Measurements from ENCODE around the gene GABBR2.

Gene GABBR2

GRCh38 chr9:98438666-98439065 is 270.1 kb downstream of the GABBR2 start:
- no peak for DNase-seq (ENCODE audit: low spot score)

GRCh38 chr9:98437458-98438034 is 271.2 kb downstream of the GABBR2 start:
- no peak for DNase-seq (ENCODE audit: low spot score)

GRCh38 chr9:98432960-98433359 is 275.8 kb downstream of the GABBR2 start:
- no peak for DNase-seq (ENCODE audit: low spot score)

DNA sequence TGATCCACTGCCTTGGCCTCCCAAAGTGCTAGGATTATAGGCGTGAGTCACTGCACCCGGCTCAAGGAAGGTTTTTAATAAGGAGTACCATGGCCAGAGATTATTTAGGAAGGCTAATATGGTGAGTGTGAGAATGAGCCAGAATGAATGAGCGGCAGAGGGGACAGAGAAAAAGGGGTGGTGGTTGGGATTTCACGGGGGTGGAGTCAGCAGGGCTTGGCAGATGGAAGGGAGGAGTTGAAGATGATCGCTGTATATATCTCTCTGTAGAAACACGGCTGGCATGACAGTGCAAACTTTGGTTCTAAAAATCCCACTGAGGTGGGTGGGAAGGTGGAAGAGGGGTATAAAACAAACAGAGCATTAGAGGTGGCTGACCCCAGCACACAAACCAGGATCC is 276.6 kb downstream of the GABBR2 start:
- no peak for DNase-seq (ENCODE audit: low spot score)

GRCh38 chr9:98430535-98431292 is 278.0 kb downstream of the GABBR2 start:
- no peak for DNase-seq (ENCODE audit: low spot score)

GRCh38 chr9:98429613-98430012 is 279.1 kb downstream of the GABBR2 start:
- no peak for DNase-seq (ENCODE audit: low spot score)

GRCh38 chr9:98428454-98428853 is 280.3 kb downstream of the GABBR2 start:
- no peak for DNase-seq (ENCODE audit: low spot score)

DNA sequence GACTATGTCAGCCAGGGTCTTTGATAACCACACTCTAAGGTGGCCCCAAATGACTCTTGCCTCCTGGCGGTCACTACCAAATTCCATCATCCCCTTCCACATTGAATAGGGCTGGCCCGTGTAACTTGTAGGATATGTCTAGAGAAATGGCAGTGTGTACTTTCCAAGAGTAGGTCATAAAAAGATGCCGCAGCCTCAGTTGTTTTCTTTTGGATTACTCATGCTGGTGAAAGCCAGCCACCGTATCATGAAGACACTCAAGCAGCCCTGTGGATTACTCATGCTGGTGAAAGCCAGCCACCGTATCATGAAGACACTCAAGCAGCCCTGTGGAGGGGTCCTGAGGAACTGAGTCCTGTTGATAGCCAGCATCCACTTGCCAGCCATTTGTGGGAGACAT is 281.2 kb downstream of the GABBR2 start:
- DNase-seq (ENCODE audit: low spot score), result no peak

DNA sequence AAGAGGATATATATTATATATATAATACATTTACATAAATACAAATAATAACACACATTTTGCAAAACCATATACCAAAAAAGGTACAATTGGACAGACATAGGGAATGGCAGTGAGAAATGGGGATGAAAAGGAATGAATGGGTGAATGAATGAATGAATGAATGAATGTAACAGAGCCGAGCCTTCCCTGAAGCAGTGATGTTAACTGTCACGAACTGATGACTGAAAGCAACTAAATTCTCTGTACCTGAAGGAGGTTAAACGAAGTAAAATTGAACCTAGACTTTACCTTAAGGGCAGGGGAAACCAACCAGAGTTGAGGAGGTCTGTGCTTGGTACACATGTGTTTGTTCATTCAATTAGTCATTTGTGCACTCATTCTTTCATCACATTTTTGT is 283.7 kb downstream of the GABBR2 start:
- DNase-seq (ENCODE audit: low spot score), result no peak

DNA sequence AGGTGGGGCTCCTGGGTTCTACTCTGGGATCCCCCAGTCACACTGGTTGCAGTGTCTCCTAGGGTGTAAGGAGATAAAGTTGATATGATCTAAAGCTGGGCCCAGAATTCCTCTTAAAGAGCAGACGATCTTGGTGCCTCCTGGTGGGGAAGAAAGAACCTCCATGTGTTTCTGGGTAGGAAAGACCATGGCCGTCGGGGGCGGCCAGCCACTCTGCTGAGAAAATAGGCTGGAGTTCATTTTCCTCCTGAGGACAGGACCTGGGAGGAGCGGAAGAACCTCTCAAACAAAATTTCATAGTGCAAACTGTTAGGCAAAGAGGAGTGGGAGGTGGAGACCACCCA is 289.5 kb downstream of the GABBR2 start:
- DNase-seq (ENCODE audit: low spot score), result no peak

DNA sequence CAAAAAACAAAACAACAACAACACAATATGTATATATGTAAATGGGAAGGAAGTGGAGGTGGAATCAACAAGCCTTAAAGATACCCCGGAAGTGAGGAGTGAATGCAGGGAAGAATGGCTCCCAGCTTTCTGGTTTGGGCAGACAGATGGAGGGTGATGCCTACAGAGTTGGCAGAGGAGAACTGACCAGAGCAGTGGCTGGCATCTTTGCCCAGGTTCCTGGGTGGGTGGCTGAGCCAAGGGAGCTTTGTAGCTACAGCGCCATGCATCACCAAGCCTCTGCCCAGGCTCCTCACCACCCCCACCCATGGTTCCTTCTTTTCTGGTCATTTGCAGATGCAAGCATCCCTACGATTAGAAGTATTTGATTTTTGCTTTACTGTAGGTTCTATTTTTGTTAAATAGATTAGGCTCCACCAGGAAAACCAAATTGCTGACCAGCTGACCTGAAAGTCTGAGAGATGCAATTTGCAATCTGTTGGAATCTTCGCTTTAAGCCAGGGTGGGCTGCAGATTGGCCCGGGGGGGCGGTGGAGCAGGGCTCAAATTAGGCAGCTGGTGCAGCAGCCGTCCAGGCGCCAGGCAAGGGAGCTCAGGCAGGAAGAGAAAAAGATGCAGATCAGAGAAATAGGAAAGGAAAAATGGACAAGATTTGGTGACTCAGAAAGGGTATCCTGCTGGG is 290.0 kb downstream of the GABBR2 start:
- no peak for DNase-seq (ENCODE audit: low spot score)

DNA sequence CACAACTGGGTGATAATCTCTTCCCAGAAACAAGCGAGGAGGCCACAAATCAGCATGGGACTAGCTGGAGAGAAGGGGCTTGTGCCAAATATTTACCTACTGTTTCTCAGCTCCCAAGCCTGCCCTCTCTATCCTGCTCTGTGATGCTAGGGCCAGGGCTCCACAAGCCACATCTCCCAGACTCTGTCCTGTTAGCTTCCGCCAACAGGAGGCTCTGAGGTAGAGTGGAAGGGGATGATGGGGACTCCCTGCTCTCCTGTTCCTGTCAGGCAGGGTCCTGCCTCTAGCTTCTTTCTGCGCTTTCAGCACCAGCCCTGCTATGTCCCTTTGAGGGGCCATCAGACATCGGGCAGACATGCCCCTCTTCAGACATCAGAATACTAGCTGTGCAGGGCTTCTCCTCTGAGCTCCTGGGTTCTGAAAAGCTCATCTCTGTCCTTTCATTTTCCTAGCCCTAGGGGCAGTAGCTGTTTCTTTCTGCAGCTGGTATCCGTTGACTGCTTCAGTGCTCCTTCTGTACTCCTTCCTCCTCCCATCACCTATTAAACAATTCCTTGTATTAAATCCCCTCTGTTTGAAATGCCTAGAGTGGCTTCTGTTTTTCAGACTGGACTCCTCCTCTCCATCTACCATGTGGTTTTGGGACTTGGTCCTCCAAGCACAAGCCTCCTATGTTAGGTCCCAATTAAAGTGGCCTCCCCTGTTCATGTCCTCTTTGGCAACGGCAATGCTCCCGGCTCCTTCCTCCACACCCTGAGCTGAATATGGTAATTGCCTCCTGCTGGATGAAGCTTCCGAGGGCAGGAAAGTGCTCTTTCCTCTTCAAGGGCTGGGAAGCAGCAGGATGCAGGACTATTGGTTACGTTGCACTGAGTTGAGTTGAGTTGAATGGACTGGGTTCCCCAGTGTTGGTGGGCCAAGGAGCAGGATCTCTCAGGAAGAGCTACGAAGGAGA is 292.2 kb downstream of the GABBR2 start:
- DNase-seq (ENCODE audit: low spot score), result no peak

GRCh38 chr9:98415782-98416181 is 293.0 kb downstream of the GABBR2 start:
- no peak for DNase-seq (ENCODE audit: low spot score)

DNA sequence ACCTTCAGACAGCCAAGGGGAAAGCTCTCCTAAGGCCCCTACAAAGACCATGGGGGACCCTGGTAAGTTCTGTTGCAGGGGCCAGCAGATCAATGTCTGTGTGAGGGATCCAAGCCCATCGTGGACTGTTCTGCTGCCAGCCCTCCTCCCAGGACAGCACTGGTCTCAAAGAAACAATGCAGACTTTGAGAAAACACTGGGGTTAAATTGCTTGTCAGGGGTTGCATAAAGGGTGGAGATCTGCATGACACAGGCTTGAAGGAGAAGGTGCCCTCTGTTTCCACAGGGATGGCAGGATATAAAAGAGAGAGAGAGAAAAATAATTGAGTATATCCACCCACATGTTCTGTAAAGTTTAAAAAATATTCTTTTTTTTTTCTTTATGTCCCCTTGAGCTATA is 295.7 kb downstream of the GABBR2 start:
- no peak for DNase-seq (ENCODE audit: low spot score)

DNA sequence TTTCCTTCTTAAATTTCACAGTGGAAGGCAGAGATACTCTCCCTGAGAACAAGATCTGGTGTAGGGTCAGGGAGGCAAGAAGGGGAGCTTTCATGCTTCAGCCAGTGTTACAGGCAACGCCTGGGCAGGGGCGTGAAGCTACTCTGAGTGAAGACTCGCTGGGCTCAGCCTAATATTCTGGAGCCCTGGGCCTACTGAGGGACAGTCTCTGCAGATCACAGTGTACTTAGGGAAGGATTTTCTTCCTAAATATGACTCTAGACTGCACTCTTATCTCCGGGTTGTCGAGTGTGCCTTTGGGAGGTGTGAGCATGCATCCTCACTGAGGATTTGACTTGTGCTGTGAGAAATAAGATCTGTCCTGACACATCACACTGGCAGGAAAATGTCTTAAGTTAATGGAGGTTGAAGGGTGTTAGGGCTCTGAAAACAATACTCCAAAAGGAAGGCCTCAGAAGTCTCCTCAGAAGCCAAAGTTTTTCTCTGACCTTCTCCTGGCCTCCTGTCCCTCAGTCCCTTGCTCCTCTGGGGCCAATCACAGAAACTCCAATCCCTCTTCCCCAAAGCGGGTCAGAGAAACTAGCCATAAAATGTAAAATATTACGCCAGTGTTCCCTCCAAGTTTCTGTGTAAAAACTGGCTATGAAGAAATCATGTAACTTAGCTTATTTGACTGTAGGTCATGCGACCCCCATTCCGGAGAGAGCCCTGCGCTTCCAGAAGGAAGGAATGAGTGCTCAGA is 296.5 kb downstream of the GABBR2 start:
- no peak for DNase-seq (ENCODE audit: low spot score)

- no peak for DNase-seq (ENCODE audit: low spot score)
Observed at GRCh38 chr9:98410185-98410697, 298.5 kb downstream of the GABBR2 start.

GRCh38 chr9:98409719-98410118 is 299.0 kb downstream of the GABBR2 start:
- DNase-seq (ENCODE audit: low spot score), result no peak

DNA sequence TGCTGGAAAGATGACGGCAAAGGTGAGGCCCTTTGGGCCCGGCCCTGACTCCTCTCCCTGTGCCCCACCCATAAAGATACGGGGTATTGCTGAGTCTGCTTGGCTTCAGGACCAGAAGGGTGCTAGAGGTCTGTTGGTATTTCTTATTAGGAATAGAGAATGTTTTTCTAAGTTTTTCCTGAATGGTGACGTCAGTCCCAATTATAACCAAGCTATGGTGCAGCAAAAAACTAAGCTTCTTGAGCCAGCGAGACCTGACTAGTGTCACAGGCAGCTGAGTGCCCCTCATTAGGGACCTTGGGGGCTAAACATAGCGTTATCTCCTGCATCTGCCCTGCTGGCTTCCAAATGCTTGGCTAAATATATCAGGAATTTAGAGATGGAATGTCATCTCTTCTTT is 302.3 kb downstream of the GABBR2 start:
- no peak for DNase-seq (ENCODE audit: low spot score)

- no peak for DNase-seq (ENCODE audit: low spot score)
Observed at GRCh38 chr9:98404237-98404636, 304.5 kb downstream of the GABBR2 start.

GRCh38 chr9:98403715-98404114 is 305.0 kb downstream of the GABBR2 start:
- no peak for DNase-seq (ENCODE audit: low spot score)
